ENCODE data around the gene RIMKLB.

- TF ChIP-seq CTCF (IDR thresholded peaks at IDR 0.05) (no peak), POLR2A (IDR thresholded peaks at IDR 0.05) (no peak)
Measured at GRCh38 chr12:8672381-8672780, 25.4 kb upstream of the RIMKLB start.

Data from testis (tissue), 2 donors.